RWPE2 (cell line): ENCODE data around the gene NR1D1.

Source experiments
- ATAC-seq: fragments of 200-7000 bp; cut with Tn5 transposase; 3 replicates; pipeline ENCODE4 v1.9.1; 2021; ENCODE audit warnings: low read depth
- DNase-seq: peaks from one replicate; pipeline ENCODE4 v3.0.0-alpha.2; 2020; ENCODE audit warnings: low spot score
- H3K27ac ChIP-seq: fragments of 450-650 bp; 2 replicates; pipeline ENCODE4 v1.5.1; 2017; ENCODE audit warnings: mild to moderate bottlenecking; ENCODE audit not compliant: poor library complexity, severe bottlenecking
- H3K27me3 ChIP-seq: fragments of 250-450 bp; sonication (Bioruptor Pico); 2 replicates; pipeline ENCODE4 v1.5.1; 2021; ENCODE audit warnings: mild to moderate bottlenecking, moderate library complexity; ENCODE audit not compliant: insufficient read depth, poor library complexity, severe bottlenecking
- H3K36me3 ChIP-seq: fragments of 250-450 bp; sonication (Bioruptor Pico); 2 replicates; pipeline ENCODE4 v1.5.1; 2020; ENCODE audit warnings: low read depth, mild to moderate bottlenecking, moderate library complexity
- H3K4me1 ChIP-seq: fragments of 250-450 bp; sonication (Bioruptor Pico); 2 replicates; pipeline ENCODE4 v1.5.1; 2021; ENCODE audit warnings: mild to moderate bottlenecking, moderate library complexity; ENCODE audit not compliant: insufficient read depth, poor library complexity, severe bottlenecking
- H3K4me3 ChIP-seq: fragments of 250-450 bp; sonication (Bioruptor Pico); 2 replicates; pipeline ENCODE4 v1.5.1; 2021; ENCODE audit warnings: mild to moderate bottlenecking, moderate library complexity; ENCODE audit not compliant: severe bottlenecking
- H3K9me3 ChIP-seq: fragments of 250-450 bp; sonication (Bioruptor Pico); 2 replicates; pipeline ENCODE4 v1.5.1; 2021; ENCODE audit warnings: mild to moderate bottlenecking, moderate library complexity; ENCODE audit not compliant: severe bottlenecking
- TF ChIP-seq, protein P1 (sequence below): fragments of 450-650 bp; IDR thresholded peaks from one replicate; pipeline ENCODE4 v1.5.1; 2017; ENCODE audit warnings: mild to moderate bottlenecking, moderate library complexity; ENCODE audit not compliant: poor library complexity, severe bottlenecking

Gene NR1D1

DNA sequence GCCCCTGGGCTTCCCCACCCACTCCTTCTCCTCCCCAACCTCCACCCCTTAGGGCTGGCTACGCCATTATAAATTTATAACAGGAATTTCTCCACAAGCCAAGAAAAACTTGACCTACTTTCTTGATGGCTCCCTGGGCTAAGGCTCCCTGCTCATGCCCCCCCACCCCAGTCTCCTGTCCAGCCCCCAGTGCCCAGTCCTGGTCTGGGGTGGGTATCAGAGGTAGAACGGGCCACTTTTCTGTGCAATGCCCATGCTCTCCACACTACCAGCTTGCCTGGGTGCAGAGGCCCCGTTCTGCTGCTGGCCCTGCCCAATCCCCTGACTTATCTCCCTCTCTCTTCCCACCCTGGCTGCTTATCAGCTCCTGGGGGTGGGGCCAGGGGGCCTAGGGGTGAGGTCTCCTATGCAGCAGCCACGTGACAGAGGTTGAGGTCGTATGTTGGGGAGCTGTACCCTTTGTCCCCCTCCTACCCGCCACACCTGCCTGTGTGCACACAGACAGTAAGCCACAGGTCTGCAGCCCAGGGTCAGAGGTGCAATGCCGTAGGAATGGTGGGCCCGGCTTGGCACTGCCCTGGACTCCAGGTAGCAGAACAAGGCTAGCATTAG is 27.5 kb downstream of the NR1D1 start:
- DNase-seq, result no peak
- Histone ChIP-seq H3K9me3 (no peaks in the 10 kb centered on the region), H3K27ac (peak overlapping the region; percentile 48), H3K4me1 (peaks cover 56% of the 10 kb centered on the region), H3K4me3 (no peak overlapping the region), H3K27me3 (no peaks in the 10 kb centered on the region), H3K36me3 (peaks cover 8% of the 10 kb centered on the region; the same call in 1 of the 2 replicates)
- TF ChIP-seq, protein P1, sequence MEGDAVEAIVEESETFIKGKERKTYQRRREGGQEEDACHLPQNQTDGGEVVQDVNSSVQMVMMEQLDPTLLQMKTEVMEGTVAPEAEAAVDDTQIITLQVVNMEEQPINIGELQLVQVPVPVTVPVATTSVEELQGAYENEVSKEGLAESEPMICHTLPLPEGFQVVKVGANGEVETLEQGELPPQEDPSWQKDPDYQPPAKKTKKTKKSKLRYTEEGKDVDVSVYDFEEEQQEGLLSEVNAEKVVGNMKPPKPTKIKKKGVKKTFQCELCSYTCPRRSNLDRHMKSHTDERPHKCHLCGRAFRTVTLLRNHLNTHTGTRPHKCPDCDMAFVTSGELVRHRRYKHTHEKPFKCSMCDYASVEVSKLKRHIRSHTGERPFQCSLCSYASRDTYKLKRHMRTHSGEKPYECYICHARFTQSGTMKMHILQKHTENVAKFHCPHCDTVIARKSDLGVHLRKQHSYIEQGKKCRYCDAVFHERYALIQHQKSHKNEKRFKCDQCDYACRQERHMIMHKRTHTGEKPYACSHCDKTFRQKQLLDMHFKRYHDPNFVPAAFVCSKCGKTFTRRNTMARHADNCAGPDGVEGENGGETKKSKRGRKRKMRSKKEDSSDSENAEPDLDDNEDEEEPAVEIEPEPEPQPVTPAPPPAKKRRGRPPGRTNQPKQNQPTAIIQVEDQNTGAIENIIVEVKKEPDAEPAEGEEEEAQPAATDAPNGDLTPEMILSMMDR, result no peak
- no peak for ATAC-seq

DNA sequence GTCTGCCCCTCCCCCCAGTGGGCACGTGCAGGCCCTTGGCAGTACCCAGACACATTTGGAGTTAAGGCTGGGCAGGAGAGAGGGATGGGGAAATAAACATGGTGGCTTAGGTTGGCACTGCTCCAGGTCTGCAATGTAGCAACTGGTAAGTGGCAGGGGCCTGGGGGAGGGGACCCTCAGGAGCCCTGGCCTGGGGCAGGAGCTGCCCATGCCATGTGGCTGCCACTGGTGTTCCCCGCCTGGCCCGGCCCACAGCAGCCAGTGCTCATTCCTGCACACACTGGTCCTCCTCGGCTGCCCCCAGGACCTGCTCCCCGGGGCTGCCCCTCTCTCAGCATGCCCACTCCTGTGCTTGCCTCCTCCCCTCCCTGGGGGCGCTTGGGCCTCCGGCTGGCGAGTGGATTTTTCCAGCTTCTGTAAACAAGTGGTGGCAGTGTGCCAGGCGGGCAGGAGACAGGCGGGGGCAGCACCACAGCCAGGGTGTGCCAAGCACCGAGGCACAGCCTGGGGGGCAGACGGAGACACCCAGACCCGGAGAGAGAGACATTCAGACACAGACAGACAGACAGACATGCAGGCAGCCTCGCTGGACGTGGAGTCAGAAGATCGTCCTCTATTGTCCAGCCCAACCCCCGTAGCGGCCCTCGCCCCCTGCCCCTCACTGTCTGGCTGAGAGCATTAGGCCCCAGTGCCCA is 28.2 kb downstream of the NR1D1 start:
- Histone ChIP-seq H3K27ac (peak overlapping the region; percentile 48), H3K36me3 (peaks cover 8% of the 10 kb centered on the region; the same call in 1 of the 2 replicates), H3K27me3 (no peaks in the 10 kb centered on the region), H3K4me1 (peaks cover 56% of the 10 kb centered on the region), H3K4me3 (no peak overlapping the region), H3K9me3 (no peaks in the 10 kb centered on the region)
- DNase-seq (peak; percentile 76), ATAC-seq (peak; percentile 26; the same call in 2 of the 3 replicates)
- TF ChIP-seq, protein P1, result no peak

DNA sequence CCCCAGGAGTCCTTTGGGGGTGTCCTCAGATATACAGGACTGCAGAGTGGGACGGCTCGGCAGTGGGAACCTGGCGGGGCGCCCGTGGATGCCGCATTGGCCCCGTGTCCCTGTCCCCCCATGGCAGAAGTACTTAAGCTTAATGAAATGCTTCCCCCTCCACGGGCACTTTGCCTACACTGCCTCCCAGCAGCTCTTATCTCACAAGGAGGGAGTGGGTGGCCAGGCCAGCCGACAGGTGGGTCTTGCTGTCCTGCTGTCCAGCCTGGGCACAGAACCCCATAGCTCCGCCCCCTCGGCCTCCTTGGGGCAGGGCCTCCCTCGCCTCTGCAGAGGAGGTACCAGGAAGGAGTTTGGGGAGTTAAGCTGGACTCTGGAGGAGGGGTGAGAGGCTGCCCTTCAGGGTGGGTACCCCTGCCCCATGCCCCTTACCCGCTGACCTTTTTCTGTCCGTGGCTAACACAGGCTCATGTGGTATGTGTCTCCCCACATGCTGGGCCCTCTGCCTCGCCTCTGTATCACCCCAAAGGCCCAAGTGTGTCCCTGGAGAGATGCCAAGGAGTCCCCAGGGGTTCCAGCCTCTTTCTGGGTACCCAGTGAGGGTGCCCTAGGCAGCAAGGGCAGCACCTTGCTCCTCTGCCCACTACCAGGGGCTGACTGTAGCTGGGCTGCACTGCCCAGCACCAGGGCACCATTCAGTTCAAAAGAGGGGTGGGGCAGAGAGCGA is 28.9 kb downstream of the NR1D1 start:
- DNase-seq (peak; percentile 59), ATAC-seq (no peak)
- TF ChIP-seq, protein P1, result no peak
- H3K36me3 ChIP-seq, result peaks cover 7% of the 10 kb centered on the region; the same call in 1 of the 2 replicates
- H3K9me3 ChIP-seq, result no peaks in the 10 kb centered on the region
- no peaks in the 10 kb centered on the region for H3K27me3 ChIP-seq
- peak overlapping the region; percentile 48 for H3K27ac ChIP-seq
- H3K4me3 ChIP-seq, result no peak overlapping the region
- H3K4me1 ChIP-seq, result peaks cover 56% of the 10 kb centered on the region

DNA sequence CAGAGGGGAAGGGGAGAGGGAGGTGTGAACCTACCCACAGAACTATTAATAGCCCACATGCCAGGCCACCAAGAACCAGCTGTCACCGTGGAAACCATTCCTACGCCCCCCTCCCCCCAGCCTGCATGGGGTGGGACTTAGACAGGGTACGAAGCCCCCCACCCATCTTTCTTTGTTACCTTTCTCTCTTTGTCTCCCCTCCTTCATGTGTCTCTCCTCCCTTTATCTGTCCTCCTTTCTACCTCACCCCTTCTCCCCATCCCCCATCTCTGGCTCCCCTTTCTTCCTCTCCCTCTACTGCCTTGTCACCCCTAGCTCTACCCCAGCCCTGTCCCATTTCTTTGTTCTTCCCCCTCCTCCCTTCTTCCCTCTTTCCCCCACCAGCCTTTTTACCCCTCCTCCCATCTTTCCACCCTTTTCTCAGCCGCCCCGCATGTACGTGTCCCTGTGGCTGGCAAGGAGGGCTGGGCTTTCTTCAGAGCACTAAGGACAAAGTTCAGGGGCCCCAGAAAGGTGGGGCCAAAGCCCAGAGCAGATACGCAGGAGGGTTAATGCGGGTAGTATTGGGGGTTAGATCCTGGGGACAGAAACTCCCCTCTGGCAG is 29.6 kb downstream of the NR1D1 start:
- no peak for ATAC-seq
- Histone ChIP-seq H3K27ac (peak overlapping the region; percentile 48), H3K9me3 (no peaks in the 10 kb centered on the region), H3K36me3 (peaks cover under 1% of the 10 kb centered on the region; the same call in 1 of the 2 replicates), H3K4me3 (no peak overlapping the region), H3K4me1 (peaks cover 55% of the 10 kb centered on the region), H3K27me3 (no peaks in the 10 kb centered on the region)
- DNase-seq, result no peak
- TF ChIP-seq, protein P1, result no peak
